T-cell (primary cell): Measurements from ENCODE around the gene DIPK1C. TPM values are rescaled to one million over a fixed set of nuclear protein-coding genes. Genes with fewer than 3 reads are reported as not detected.

ENCODE experiments used
- ATAC-seq, 4 experiments: fragments of 200-7000 bp in 3 of 4; fragments of 150-1000 bp in 1 of 4; cut with Tn5 transposase; replicated peaks in 1 of 4; 1 replicate in 3 of 4; 2 replicates in 1 of 4; pipeline ENCODE4 v1.10.0; 2021; ENCODE audit warnings: moderate library complexity in 3 of 4, mild to moderate bottlenecking in 2 of 4, moderate number of reproducible peaks in 1 of 4
- CTCF ChIA-PET, 2 donors: fragments of 300-600 bp; sonication (Branson Sonifier 250); formaldehyde crosslinking; loops; one replicate each; lab custom pipeline; 2022; ENCODE audit warnings: antibody characterized with exemption in 2 of 2; lab: Charles Lee
- POLR2A ChIA-PET, 2 donors: fragments of 300-600 bp; sonication (Branson Sonifier 250); formaldehyde crosslinking; loops; one replicate each; lab custom pipeline; 2022; ENCODE audit warnings: antibody characterized with exemption in 2 of 2; lab: Charles Lee
- DNase-seq, 35 experiments: peaks; one replicate each; pipeline versions ENCODE4 v3.0.0 to v3.0.0-alpha.2; 2013 to 2023
- H3K27ac ChIP-seq: one replicate; pipeline ENCODE4 v1.5.1; 2013; ENCODE audit warnings: low read length
- H3K27me3 ChIP-seq, 2 experiments: replicated peaks in 1 of 2; 1 replicate in 1 of 2; 2 replicates in 1 of 2; pipeline versions ENCODE4 v1.6.1 to v1.7.0; 2013; ENCODE audit warnings: low read length in 1 of 2, mixed read lengths in 1 of 2; ENCODE audit not compliant: control insufficient read depth in 2 of 2, insufficient read depth in 2 of 2; ENCODE audit errors: extremely low read depth in 1 of 2
- H3K36me3 ChIP-seq, 2 donors: 1 replicate in 1 of 2; 2 replicates in 1 of 2; pipeline versions ENCODE4 v1.6.1 to v1.7.0; 2013; ENCODE audit warnings: low read length in 1 of 2; ENCODE audit not compliant: control insufficient read depth in 2 of 2, insufficient read depth in 1 of 2; ENCODE audit errors: extremely low read depth in 1 of 2
- H3K4me1 ChIP-seq, 2 experiments: 1 replicate in 1 of 2; 2 replicates in 1 of 2; pipeline versions ENCODE4 v1.6.1 to v1.7.0; 2013; ENCODE audit warnings: low read length in 2 of 2, mixed read lengths in 1 of 2; ENCODE audit not compliant: insufficient read depth in 2 of 2, control insufficient read depth in 1 of 2; ENCODE audit errors: extremely low read depth in 1 of 2
- H3K4me3 ChIP-seq, 2 donors: 1 replicate in 1 of 2; 2 replicates in 1 of 2; pipeline versions ENCODE4 v1.5.1 to v1.7.0; 2013; ENCODE audit warnings: mild to moderate bottlenecking in 2 of 2, low read length in 1 of 2, moderate library complexity in 1 of 2; ENCODE audit not compliant: control insufficient read depth in 1 of 2; ENCODE audit errors: extremely low read depth in 1 of 2
- H3K9me3 ChIP-seq: 2 replicates; pipeline ENCODE4 v1.7.0; 2013
- H3K27ac Mint-ChIP-seq, 2 donors: one replicate each; pipeline ENCODE4 v1.8.0; 2020 to 2021; ENCODE audit warnings: mild to moderate bottlenecking in 2 of 2, mixed read lengths in 2 of 2
- H3K27me3 Mint-ChIP-seq, 2 donors: one replicate each; pipeline ENCODE4 v1.8.0; 2021 to 2022; ENCODE audit warnings: mixed read lengths in 2 of 2
- H3K36me3 Mint-ChIP-seq: one replicate; pipeline ENCODE4 v1.8.0; 2021; ENCODE audit warnings: mixed read lengths
- H3K4me1 Mint-ChIP-seq, 3 donors: one replicate each; pipeline ENCODE4 v1.8.0; 2020 to 2022; ENCODE audit warnings: mixed read lengths in 3 of 3, mild to moderate bottlenecking in 1 of 3
- H3K4me3 Mint-ChIP-seq, 3 donors: one replicate each; pipeline ENCODE4 v1.8.0; 2020 to 2022; ENCODE audit warnings: mild to moderate bottlenecking in 3 of 3, mixed read lengths in 3 of 3, moderate library complexity in 3 of 3
- H3K9me3 Mint-ChIP-seq, 3 donors: one replicate each; pipeline ENCODE4 v1.8.0; 2020 to 2022; ENCODE audit warnings: mixed read lengths in 3 of 3
- WGBS: methylation state at CpG from one replicate; pipeline ENCODE4 v1.1.5; 2013; ENCODE audit warnings: missing lambda C conversion rate; ENCODE audit not compliant: insufficient coverage; 5-methylcytosine and 5-hydroxymethylcytosine counted together
- total RNA-seq, 35 experiments: library from RNA in 6 of 35; stranded (reverse) in 6 of 35; fragments of 120-200 nt in 1 of 35; gene quantifications; one replicate each; pipeline versions ENCODE4 v1.2.1 to v1.2.4 and lab custom pipeline; 2013 to 2026

Gene DIPK1C
- total RNA-seq, 5 donors from 2014 or later (not counting 1 experiment from before 2014, with no cell fraction given), result not detected

DNA sequence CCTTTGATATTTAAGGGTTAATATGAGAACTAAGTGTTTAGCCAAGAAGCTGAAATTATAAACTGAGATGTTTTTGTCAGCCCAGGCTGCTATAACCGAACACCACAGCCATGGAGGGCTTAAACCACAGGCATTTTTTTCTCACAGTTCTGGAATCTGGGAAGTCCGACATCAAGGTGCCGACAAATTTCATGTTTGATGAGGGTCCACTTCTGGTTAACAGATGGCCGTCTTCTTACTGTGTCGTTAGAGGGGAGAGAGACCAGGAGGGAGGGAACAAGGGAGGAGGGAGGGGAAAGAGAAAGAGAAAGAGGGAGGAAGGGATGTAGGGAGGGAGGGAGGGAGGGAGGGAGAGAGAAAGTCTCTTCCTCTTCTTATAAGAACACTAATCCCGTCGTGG lies 32.6 kb upstream of the DIPK1C start:
- H3K4me1 ChIP-seq, result peaks cover 0 to 11% of the 10 kb centered on the region in 2 experiments
- H3K9me3 ChIP-seq, result no peaks in the 10 kb centered on the region
- no peaks in the 10 kb centered on the region for H3K9me3 Mint-ChIP-seq
- ChIA-PET POLR2A (interaction anchor here (0.6 kb wide), 3 partner anchors 55 to 291 kb away, joined by 3 to 4 read pairs (median 4); no protein-coding TSS in a partner anchor), CTCF (interaction anchor here (0.6 to 7.2 kb wide), 4 partner anchors 66 to 136 kb away, joined by 3 to 202 read pairs (median 49); no protein-coding TSS in a partner anchor)
- no peak overlapping the region for H3K27ac Mint-ChIP-seq
- DNase-seq (no peak), ATAC-seq (no peak)
- H3K4me3 Mint-ChIP-seq, result no peak overlapping the region
- peaks cover 11 to 17% (median 12%) of the 10 kb centered on the region in 3 donors for H3K4me1 Mint-ChIP-seq
- H3K36me3 Mint-ChIP-seq, result no peaks in the 10 kb centered on the region
- no peaks in the 10 kb centered on the region for H3K36me3 ChIP-seq
- no peak overlapping the region for H3K4me3 ChIP-seq
- 81% methylated on average over 4 of the region's 7 CpGs for WGBS
- peaks cover 0 to 5% of the 10 kb centered on the region in 2 donors for H3K27me3 Mint-ChIP-seq
- peaks cover 0 to 10% of the 10 kb centered on the region in 2 experiments for H3K27me3 ChIP-seq
- no peak overlapping the region for H3K27ac ChIP-seq

DNA sequence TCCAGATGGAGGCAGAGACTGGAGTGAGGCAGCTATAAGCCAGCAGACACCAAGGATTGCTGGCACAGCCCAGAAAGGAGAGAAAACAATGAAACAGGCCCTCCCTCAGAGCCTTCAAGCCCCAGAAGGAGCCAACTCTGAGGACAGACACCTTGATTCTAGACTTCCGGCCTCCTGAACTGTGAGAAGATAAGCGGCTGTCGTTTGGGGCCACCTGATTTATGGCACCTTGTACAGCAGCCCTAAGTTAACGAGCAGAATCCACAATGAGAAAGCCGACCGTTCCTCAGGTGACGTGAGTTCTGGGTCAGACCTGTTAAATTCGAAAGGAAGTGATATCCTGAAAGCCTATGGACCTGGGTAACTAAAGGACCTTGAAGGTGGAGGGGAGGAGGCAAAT lies 31.8 kb upstream of the DIPK1C start:
- Mint-ChIP-seq H3K9me3 (no peaks in the 10 kb centered on the region), H3K4me3 (no peak overlapping the region), H3K36me3 (no peaks in the 10 kb centered on the region), H3K27ac (no peak overlapping the region), H3K27me3 (peaks cover 0 to 5% of the 10 kb centered on the region in 2 donors), H3K4me1 (peaks cover 13 to 19% (median 16%) of the 10 kb centered on the region in 3 donors)
- ATAC-seq, result no peak
- POLR2A ChIA-PET, result no interaction called here
- no peaks in the 10 kb centered on the region for H3K9me3 ChIP-seq
- peaks cover 0 to 10% of the 10 kb centered on the region in 2 experiments for H3K27me3 ChIP-seq
- no peak for DNase-seq
- no peak overlapping the region for H3K27ac ChIP-seq
- CTCF ChIA-PET, result no interaction called here
- no peaks in the 10 kb centered on the region for H3K36me3 ChIP-seq
- 90% methylated on average over 8 of the region's 8 CpGs for WGBS
- peaks cover 0 to 14% of the 10 kb centered on the region in 2 experiments for H3K4me1 ChIP-seq
- H3K4me3 ChIP-seq, result no peak overlapping the region

DNA sequence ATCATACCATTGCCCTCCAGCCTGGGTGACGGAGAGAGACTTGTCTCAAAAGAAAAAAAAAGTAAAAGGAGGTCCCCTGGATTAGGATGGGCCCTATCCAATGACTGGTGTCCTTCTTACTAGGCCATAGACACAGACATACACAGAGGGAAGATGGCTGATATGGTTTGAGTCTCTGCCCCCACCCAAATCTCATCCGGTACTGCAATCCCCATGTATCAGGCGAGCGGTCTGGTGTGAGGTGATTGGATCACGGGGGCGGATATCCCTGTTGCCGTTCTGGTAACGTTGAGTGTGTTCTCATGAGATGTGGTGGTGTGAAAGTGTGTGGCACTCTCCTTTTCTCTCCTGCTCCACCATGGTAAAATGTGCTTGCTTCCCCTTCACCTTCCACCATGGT lies 31.2 kb upstream of the DIPK1C start:
- H3K4me3 ChIP-seq, result no peak overlapping the region
- H3K4me1 ChIP-seq, result peaks cover 0 to 12% of the 10 kb centered on the region in 2 experiments
- no peak overlapping the region for H3K4me3 Mint-ChIP-seq
- H3K27ac ChIP-seq, result no peak overlapping the region
- H3K27me3 Mint-ChIP-seq, result peaks cover 0 to 5% of the 10 kb centered on the region in 2 donors
- no CpG with 5 or more reads among the region's 8 CpGs for WGBS
- no peak for DNase-seq
- no peaks in the 10 kb centered on the region for H3K9me3 ChIP-seq
- H3K27me3 ChIP-seq, result peaks cover 0 to 10% of the 10 kb centered on the region in 2 experiments
- ChIA-PET POLR2A (no interaction called here), CTCF (no interaction called here)
- no peak for ATAC-seq
- H3K9me3 Mint-ChIP-seq, result no peaks in the 10 kb centered on the region
- no peak overlapping the region for H3K27ac Mint-ChIP-seq
- no peaks in the 10 kb centered on the region for H3K36me3 Mint-ChIP-seq
- peaks cover 13 to 19% (median 16%) of the 10 kb centered on the region in 3 donors for H3K4me1 Mint-ChIP-seq
- no peaks in the 10 kb centered on the region for H3K36me3 ChIP-seq

GRCh38 chr18:74486119-74486849 lies 29.2 kb upstream of the DIPK1C start:
- POLR2A ChIA-PET, result no interaction called here
- peaks cover 0 to 8% of the 10 kb centered on the region in 2 donors for H3K27me3 Mint-ChIP-seq
- no peak overlapping the region for H3K4me3 Mint-ChIP-seq
- CTCF ChIA-PET, result interaction anchor here (1.0 to 1.6 kb wide), 3 partner anchors 113 to 133 kb away, joined by 3 to 7 read pairs (median 5); no protein-coding TSS in a partner anchor
- Histone ChIP-seq H3K4me3 (no peak overlapping the region), H3K27me3 (peaks cover 0 to 17% of the 10 kb centered on the region in 2 experiments), H3K4me1 (peaks cover 0 to 12% of the 10 kb centered on the region in 2 experiments), H3K9me3 (no peaks in the 10 kb centered on the region), H3K36me3 (no peaks in the 10 kb centered on the region), H3K27ac (no peak overlapping the region)
- no peaks in the 10 kb centered on the region for H3K9me3 Mint-ChIP-seq
- peaks cover 13 to 19% (median 16%) of the 10 kb centered on the region in 3 donors for H3K4me1 Mint-ChIP-seq
- H3K36me3 Mint-ChIP-seq, result no peaks in the 10 kb centered on the region
- ATAC-seq (no peak), DNase-seq (no peak)
- WGBS, result 92% methylated on average over 12 of the region's 15 CpGs
- no peak overlapping the region for H3K27ac Mint-ChIP-seq

DNA sequence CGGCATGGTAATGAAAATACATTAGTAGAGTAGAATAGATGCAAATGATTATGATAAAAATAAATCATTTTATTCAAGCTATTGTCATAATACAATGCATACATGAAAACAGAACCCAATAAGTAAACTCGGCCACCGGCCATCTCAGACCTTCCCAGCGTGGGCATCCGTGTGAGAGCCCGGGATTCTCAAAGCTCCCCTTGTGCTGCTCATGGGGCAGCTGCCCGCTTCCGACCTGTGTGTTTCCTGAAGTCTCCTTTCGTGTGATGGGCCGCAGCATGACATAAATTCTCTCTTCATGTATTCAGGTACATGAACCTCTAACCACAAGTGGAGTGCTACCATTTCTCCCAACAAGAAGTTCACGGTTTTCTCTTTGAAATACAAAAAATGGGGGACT lies 25.6 kb upstream of the DIPK1C start:
- DNase-seq (no peak), ATAC-seq (no peak)
- H3K4me1 Mint-ChIP-seq, result peaks cover 13 to 19% (median 16%) of the 10 kb centered on the region in 3 donors
- H3K27ac ChIP-seq, result no peak overlapping the region
- H3K9me3 Mint-ChIP-seq, result no peaks in the 10 kb centered on the region
- peaks cover 0 to 12% of the 10 kb centered on the region in 2 donors for H3K27me3 Mint-ChIP-seq
- no peaks in the 10 kb centered on the region for H3K36me3 ChIP-seq
- no peak overlapping the region for H3K27ac Mint-ChIP-seq
- no peaks in the 10 kb centered on the region for H3K9me3 ChIP-seq
- no peak overlapping the region for H3K4me3 ChIP-seq
- WGBS, result 72% methylated on average over 9 of the region's 11 CpGs
- no peaks in the 10 kb centered on the region for H3K36me3 Mint-ChIP-seq
- ChIA-PET POLR2A (no interaction called here), CTCF (interaction anchor here in 1 of 2 donors (0.7 kb wide), 1 partner anchor 69 kb away, joined by 4 read pairs; no protein-coding TSS in a partner anchor)
- no peak overlapping the region for H3K4me3 Mint-ChIP-seq
- peaks cover 0 to 22% of the 10 kb centered on the region in 2 experiments for H3K27me3 ChIP-seq
- peaks cover 0 to 12% of the 10 kb centered on the region in 2 experiments for H3K4me1 ChIP-seq

DNA sequence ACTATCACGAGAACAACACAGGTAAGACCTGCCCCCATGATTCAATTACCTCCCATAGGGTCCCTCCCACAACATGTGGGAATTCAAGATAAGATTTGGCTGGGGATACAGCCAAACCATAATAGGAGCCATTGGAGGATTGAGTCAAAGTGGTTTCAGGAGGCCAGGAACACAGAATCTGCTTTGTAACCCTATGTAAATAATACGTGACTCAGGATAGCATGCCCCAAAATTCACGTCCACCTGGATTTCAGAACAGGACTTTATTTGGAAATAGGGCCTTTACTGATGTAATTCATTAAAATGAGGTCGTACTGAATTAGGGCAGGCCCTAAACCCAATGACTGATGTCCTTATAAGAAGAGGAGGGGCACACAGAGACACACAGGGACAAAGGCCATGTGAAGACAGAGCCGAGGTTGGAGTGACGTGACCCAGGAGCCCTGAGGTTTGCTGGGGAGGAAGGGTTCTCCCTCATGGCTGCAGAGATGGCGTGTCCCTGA lies 23.1 kb upstream of the DIPK1C start:
- Mint-ChIP-seq H3K27ac (no peak overlapping the region), H3K4me1 (peaks cover 6 to 7% (median 7%) of the 10 kb centered on the region in 3 donors), H3K27me3 (peaks cover 0 to 10% of the 10 kb centered on the region in 2 donors), H3K9me3 (no peaks in the 10 kb centered on the region), H3K36me3 (no peaks in the 10 kb centered on the region), H3K4me3 (no peak overlapping the region)
- no peak for DNase-seq
- no peak for ATAC-seq
- peaks cover 0 to 17% of the 10 kb centered on the region in 2 experiments for H3K27me3 ChIP-seq
- POLR2A ChIA-PET, result no interaction called here
- H3K9me3 ChIP-seq, result no peaks in the 10 kb centered on the region
- H3K4me1 ChIP-seq, result peaks cover 0 to 4% of the 10 kb centered on the region in 2 experiments
- CTCF ChIA-PET, result no interaction called here
- no peak overlapping the region for H3K4me3 ChIP-seq
- no peak overlapping the region for H3K27ac ChIP-seq
- no peaks in the 10 kb centered on the region for H3K36me3 ChIP-seq
- 73% methylated on average over 4 of the region's 7 CpGs for WGBS
